Stimulated activated CD8-positive, alpha-beta memory T cell treated with anti-CD3 and anti-CD28 coated beads, Interleukin-15, amount 100 ng/mL, for 4 hours (primary cell): Measurements from ENCODE around the gene ELOVL1.
A peak's percentile ranks its signal among the peaks of the same experiment; 100 is the strongest.

ENCODE experiments used
- DNase-seq, 2 donors: peaks; one replicate each; pipeline ENCODE4 v3.0.0-alpha.2; 2020; ENCODE audit warnings: low read depth in 2 of 2

Gene ELOVL1

DNA sequence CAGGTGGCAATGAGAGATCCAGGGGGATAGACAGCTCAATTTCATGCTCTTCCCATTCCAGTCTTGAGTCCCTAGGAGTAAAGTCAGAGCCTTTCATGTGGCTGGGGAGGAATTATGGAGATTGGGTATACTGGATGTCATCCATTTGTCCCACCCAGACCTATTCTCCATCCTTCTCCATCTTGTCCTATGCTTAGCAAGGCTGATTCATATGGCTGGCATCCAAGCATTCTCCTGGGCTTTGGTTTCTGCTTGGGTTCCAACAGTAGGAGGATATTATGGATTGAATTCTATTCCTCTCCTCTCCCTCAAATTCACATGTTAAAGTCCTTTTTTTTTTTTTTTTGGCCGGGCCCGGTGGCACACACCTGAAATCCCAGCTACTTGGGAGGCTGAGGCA is 12.9 kb downstream of the ELOVL1 start:
- no peak for DNase-seq

DNA sequence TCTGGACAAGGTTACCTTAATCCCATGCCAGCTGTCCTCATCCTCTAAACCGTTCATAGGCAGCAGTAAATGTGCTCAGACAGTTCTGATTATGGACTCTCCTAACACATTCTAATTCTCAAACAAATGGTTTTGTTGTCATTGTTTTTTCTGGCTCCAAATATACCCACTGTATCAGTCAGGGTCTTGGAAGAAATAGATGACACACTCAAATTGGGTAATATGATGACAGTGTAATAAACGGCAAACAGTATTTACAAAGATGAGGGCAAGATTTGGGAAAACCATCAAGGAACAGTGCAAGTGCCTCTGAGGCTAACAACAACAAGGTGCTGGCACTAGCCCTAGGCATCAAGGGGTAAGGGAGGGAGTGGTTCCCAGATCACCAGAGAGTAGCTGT is 13.3 kb downstream of the ELOVL1 start:
- DNase-seq = no peak

DNA sequence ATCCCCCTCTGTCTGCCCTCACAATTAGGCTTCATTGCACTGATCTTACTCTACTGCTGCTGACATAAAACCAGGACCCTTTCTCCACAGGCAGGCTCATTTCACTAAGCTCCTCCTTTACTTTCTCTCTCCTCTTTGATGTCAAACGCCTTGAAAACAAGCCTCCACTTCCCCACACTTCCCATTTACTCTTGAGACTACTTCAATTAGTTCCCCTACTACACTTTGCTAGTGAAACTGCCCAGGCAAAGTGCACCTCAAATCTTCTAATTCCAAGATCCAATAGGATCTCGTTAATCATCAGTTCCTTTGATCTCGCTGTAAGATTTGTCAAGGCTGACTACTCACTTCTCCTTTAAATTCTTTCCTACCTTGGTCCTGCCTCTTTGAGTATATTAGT is 14.9 kb downstream of the ELOVL1 start:
- DNase-seq = no peak

DNA sequence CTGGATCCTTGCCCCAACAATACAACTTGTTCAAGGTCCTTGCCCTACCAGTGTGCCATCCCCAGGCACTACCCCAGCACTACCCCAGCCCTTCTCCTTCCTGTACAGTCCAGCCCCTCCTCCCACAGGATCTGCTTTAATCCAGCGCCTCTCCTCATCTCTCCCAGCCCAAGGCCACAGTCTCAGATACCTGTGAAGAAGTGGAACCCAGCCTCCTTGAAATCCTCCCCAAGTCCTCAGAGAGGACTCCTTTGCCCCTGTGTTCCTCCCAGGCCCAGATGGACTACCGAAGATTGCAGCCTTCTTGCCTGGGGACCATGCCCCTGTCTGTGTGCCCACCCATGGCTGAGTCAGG is 15.5 kb downstream of the ELOVL1 start:
- no peak for DNase-seq

DNA sequence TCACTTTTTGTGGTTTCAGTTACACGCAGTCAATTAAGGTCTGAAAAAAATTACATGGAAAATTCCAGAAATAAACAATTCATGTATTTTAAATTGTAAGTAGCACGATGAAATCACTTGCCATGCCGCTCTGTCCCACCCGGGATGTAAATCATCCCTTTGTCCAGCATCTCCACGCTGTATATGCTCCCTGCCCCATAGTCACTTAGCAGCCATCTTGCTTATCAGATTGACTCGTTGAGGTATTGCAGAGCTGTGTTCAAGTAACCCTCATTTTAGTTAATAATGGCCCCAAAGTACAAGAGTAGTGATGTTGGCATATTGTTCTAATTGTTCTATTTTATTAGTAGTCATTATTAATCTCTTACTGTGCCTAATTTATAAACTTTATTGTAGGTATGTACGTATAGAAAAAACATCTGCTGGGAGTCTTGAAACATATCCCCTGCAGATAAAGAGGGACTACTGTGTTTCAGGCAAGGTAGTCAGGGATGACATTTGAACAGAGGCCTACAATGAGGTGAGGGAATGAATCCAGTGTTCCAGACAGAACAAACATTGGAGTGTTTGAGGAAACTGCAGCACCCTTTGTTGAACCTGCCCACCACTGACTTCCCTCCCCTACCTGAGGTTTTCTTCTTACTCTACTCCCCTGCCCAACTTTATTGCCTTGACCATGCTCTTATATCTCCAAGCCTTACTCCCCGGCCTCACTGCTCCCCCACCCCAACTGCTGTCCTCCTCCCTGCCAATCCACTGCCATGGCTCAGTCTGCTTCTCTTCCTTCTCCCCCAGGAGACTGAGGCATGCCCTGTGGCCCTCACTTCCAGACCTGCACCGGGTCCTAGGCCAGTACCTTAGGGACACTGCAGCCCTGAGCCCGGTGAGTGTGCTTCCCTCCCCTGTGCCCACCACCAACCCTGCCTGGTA is 16.1 kb downstream of the ELOVL1 start:
- no peak for DNase-seq

DNA sequence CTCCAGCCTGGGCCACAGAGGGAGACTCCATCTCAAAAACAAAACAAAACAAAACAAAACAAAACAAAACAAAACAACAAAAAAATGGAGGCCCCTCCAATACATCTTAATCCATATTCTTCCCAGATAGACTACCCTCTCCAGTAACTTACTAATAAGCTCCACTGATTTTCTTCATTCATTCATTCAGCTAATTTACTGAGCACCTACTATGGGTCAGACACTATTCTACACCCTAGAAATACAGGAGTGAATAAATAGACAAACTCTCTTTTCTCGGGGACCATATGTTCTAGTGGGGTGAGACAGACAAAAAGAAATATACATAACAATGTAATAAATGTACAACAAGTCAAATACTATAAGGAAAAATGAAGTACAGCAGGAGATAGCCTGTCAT is 16.8 kb downstream of the ELOVL1 start:
- DNase-seq = no peak

DNA sequence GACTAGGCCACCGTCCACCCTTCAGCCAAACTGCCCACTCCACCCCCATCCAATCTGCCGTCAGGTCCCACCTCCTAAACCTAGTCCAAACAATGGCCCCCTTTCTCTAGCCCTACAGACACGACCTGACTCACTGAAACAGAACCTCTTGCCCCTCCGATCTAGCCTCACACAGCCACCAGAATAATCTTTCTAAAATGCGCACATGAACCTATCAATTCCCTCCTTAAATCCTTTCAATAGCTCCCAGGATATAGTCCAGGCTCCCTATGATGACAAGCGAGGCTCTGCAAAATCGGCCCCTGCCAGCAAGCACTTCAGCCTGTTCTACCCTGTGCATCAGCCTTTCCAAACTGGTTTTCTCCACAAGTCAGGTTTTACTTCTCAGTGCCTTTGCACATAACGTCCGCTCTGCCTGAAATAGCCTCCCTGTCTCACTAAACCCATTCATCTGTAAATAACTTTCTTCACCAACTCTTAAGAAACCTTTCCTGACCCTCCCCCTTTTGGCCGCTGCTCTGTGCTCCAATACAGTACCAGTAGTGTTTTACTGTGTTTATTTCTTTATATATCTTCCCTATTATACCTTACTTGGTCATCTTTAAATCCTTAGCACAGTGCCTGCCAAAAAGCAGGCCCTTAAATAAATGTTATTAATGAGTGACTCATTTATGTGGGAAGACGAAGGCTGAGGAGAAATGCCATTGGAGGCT is 18.1 kb downstream of the ELOVL1 start:
- no peak for DNase-seq

DNA sequence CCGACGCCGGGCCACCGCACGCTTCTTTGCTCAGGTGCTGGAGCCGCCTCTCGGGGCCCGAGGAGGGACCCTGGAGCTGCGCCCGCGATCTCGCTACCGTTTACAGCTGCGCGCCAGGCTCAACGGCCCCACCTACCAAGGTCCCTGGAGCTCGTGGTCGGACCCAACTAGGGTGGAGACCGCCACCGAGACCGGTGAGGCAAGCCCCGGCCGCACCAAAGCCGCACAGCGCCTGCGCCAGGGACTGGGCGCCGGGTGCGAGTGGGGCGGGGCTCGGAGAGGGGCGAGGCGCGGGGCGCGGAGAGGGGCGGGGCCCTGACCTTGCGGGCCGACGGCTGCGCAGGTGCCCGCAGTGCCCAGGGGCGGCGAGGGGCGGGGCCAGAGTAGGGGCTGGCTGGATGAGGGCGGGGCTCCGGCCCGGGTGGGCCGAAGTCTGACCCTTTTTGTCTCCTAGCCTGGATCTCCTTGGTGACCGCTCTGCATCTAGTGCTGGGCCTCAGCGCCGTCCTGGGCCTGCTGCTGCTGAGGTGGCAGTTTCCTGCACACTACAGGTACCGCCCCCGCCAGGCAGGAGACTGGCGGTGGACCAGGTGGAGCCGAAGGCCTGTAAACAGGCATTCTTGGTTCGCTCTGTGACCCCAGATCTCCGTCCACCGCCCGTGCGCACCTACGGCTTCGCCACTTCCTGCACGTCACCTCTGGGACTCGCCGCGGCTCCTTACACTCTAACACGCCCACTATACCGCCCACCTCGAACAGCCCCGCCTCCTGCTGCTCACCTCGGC is 18.8 kb downstream of the ELOVL1 start:
- DNase-seq = peak in 1 of 2 donors; percentile 24

DNA sequence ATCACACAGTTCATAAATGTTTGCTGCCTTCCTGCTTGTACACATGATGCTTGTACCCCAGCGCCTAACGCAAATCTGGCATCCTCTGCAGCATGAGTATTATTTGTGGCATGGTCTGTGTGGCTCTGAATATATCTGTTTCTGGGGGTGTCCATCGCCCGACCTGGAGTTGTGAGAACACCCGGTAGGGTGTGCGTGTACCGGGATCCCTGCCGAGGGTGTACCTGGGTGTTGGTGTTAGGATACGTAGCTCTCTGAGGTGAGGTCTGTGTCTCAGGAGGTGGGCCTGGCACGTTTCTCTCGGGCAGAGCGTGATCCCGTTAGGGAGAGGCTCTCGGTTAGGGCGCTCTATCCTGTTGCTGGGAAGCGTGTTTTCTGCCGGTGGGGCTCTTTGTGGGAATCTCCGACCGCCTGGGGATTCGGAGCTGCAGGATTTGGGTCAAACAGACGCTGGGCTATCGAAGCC is 19.4 kb downstream of the ELOVL1 start:
- no peak for DNase-seq

DNA sequence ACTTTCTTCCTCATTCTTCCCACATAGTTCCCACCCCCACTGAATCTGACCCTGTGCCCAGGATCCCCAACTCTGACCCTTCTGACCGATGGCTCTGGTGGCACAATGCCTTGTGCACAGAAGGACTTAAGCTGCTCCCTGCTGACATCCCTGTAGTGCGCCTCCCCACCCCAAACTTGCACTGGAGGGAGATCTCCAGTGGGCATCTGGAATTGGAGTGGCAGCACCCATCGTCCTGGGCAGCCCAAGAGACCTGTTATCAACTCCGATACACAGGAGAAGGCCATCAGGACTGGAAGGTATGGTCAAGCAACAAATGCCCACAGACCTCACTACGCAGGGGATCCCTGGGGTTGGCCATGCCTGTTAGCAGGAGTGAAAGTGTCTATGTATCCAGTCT is 21.2 kb downstream of the ELOVL1 start:
- no peak for DNase-seq

DNA sequence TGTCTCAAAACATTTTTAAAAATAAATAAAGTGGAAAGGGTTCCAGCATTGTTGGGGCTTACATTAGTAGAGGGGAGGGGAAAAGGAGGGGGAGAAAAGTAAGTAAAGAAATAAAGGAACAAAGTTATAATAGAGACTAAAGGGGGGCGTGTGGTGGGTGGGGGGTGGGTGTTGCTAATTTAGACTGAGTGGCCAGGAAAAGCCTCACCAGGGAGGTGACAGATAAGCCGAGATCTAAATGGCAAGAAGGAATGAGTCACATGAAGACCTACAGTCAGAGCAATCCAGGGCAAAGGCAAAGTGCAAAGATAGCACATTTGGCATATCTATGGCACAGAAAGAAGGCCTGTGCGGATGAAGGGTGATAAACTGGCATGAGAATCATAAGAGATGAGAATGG is 22.7 kb downstream of the ELOVL1 start:
- no peak for DNase-seq

DNA sequence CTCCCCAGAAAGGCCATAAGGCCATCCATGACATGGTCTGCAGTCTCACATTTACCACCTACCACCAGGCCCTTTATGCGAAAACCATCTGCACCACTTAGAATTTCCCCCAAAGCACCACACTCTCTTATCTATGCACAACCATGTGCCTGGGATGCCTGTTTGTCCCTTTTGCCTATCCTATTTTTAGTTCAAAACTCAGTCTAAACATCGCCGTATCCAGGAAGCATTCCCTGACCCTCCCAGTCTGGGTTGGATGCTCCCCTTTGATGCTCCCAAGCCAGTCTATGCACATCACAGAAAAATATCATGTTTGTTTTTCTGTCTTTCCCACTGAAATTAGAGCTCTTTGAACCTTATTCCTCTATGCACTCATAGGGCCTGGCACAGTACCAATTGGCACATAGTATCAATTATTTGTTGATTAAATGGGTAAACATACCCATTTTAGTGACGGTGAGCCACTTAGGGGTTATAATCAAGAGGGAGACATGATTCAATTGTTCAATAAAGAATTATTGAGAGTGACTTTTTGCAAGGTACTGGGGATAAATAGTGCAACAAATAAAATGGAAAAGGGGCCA is 23.5 kb downstream of the ELOVL1 start:
- DNase-seq = no peak

DNA sequence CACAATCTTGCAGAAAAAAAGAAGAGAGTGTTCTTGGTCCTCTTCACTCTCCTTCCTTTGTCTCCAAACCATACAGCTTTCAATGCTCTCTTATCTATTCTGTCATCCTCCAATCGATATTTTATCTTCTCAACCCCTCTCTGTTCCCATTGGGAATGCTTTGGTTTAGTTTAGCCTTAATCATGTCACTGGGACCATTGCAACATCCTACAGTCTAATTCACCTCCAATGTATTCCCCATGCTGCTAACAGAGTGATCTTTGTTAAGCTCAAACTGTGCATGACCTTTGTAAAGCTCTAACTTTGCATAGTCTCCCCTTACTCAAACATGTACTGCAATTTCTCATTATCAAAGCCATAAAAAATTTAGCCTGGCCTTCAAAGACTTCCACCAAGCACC is 27.3 kb downstream of the ELOVL1 start:
- DNase-seq = no peak

DNA sequence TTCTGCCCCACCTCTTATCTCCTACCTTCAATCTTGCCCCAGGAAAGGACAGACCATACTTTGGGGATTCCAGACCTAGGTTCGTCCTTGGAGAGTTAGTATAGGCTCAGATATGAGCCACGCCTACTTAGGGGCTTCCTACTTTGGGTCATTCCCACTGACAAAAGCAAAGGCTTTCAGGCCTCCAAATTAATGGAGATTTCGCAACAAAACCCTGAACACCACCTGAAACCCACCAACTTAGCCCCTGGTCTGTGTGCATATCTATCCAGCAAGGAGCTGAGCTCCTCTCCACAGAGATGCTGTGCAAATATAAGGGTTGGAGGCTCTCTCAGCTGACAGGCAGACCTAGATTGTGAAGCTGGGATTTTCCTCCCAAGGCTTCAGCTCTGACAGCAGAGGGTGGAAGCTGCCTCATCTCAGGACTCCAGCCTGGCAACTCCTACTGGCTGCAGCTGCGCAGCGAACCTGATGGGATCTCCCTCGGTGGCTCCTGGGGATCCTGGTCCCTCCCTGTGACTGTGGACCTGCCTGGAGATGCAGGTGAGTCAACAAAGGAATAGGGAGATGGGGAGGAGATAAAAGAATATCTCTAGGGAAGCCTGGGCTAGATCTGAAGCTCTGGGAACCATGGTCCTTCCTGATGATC is 28.1 kb downstream of the ELOVL1 start:
- DNase-seq = no peak

DNA sequence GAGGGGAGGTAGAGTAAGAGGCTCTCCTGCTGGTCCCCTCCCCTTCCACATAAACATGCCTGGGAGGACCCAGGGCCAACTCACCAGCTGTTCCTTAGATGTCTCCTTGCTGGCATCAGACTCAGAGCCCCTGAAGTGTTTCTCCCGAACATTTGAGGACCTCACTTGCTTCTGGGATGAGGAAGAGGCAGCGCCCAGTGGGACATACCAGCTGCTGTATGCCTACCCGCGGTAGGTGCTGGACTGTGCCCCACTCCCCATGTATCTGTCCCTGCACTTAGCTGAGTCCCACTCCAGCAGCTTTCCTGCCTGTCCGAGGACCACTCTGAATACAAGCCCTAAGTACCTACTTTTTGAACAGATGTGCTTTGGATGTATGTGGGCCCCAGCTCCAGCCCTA is 29.8 kb downstream of the ELOVL1 start:
- DNase-seq = no peak

DNA sequence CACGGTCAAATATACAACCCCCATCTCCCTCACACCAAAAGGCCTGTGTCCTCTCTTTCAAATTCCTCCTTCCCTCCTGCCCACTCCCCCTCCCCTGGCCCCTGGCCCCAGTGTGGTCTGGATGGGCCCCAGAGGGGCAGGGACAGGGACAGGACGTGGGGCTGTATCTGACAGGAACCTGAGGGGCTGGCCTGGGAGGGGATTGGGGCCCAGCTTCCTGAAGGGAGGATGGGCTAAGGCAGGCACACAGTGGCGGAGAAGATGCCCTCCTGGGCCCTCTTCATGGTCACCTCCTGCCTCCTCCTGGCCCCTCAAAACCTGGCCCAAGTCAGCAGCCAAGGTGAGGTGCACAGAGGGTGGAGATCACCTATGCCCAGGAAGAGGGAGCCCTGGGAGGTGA is 30.2 kb downstream of the ELOVL1 start, which contains the start of gene MPL:
MPL (plus strand) TSS at position 231 of the 400 bp plus-strand sequence; CDS start at position 262, 31 bp downstream.
- DNase-seq = no peak

DNA sequence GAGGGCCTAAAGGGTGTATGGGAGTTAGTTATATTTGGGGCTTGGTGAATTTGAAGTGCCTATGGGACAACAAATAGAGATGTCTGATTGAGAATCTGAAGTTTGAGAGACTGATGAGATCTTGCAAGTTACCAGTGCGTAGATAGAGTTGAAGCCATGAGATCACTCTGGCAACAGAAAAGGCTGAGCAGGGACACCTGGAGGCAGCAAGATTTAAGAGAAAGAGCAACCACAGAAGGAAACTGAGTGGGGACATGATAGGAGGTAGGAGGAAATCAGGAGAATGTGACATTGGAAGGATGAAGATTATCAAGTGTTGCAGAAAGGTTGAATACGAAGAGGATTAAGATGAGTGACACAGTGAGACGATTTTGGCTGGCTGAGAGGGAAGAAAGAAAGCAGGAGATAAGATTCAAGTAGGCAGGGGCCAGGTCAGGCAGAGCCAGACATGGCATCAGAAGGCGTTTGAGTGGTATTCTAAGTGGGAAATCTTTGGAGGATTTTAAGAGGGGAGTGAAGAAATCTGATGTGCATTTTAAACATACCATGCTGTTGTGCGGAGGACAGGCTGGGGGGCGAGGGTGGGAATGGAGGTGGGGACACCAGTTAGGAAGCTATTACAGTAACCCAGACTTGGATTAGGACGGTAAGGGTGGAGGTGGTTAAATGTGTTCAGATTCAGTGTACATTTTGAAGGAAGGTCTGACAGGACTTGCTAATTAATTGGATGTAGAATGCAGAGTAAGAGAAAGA is 33.2 kb downstream of the ELOVL1 start:
- no peak for DNase-seq

DNA sequence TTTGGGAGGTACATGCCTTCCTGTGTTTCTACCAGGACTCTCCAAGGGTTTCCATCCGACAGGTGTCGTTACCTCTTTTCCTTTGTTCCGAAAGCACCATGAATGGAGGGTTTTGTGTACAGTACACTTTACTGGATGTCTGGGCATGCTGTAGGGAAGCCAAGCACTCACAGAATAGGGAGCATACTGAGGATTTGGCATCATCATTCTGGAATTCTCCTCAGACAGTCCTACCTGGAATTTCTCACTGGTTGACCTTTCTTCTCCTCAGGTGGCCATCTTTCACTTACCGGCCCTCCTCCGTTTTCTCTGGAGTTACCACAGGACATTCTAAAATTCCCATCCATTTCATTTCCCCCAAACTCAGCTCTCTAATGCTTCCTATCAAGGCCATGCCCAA is 36.1 kb downstream of the ELOVL1 start:
- no peak for DNase-seq

DNA sequence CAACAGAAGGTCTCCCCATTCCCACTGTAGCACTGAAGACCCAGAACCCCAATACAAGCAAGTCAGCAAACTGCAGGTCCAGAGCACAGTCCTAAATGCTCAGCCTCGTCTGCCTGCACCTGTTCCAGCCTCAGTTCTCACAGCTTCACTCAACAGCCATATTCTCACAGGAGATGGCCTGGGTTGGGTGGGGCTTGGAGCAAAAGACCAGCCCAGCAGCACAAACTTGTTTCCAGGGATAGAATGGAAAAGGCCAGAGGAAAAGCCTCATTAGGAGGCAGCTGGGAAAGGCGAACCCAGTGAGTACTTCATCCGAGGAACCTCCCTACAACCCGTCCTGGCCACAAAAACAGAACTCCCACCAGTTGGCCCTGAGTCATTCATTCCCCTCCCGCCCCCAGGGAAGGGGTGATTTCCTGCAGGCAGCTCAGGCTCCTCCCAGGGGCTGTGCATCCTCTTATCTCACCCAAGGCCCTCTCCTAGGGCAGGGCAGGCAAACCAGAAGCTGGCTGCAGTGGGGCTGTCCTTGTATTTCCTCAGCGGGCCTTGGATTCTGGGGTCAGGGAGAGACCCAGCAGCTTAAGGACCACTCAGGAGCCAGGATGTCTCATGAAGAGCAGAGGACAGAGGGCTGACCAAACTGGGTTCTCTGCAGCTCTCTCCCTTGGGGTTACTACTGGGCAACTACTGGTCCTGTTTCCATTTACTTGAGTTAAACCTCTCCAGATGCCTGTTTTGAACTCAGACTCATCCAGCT is 37.6 kb downstream of the ELOVL1 start:
- DNase-seq = peak; percentile 13 to 24
